ENCODE results near the gene ADAM21.
"Not testable (repeated sequence)": the region's sequence is repeated elsewhere in the genome, so short reads cannot be mapped to it uniquely, and the experiment has no call there.

ADAM21 gene

GRCh38 chr14:70451874-70452273 lies at the start of gene ADAM21:
TSS of gene ADAM21 (plus strand) at chr14:70452174. CDS start at chr14:70457500, 5,326 bp downstream.
- DNase-seq (ENCODE audit: low read depth): no peak

- DNase-seq (ENCODE audit: low read depth): peak; percentile 2
Observed at GRCh38 chr14:70403335-70403734, 48.6 kb upstream of the ADAM21 start.

- DNase-seq (ENCODE audit: low read depth): not testable (repeated sequence)
Observed at GRCh38 chr14:70406216-70406615, 45.8 kb upstream of the ADAM21 start.

DNA sequence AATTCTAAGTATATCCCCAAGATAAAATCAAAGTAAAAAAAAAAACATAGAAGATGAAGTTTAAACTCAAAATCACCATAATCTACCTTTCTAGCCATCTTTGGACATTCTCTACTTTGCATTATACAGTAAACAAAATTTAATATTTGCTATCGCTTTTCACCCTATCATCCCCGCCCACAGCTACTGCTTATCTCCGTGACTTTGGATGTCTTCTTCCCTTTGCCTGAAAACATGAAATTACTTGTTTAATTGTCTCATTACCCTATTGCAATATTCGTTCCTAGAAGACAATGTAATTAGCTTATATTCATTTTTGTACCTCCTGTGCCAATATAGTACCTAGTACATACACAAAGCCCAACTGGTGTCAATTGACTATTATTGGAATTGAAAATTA lies 44.4 kb upstream of the ADAM21 start:
- DNase-seq (ENCODE audit: low read depth): no peak

- DNase-seq (ENCODE audit: low read depth): no peak
Observed at GRCh38 chr14:70415788-70416187, 36.2 kb upstream of the ADAM21 start.

DNA sequence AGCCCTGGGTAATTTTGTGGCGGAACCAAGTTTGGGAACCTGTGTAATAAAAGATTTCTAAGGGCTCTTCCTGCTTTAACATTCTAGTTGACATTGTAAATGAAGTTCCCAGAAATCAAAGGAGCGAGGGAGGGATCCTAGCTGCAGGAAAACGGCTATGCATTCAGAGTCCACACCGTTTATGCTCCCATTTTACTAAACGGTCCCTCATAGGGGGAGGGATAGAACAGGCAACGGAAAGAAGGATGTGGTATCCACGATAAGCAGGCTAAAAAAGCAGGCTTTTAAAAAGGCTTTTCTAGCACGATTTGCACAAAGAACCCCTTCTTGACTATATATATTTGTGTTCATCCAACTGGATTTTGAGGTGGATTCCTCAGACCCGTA lies 35.6 kb upstream of the ADAM21 start:
- DNase-seq (ENCODE audit: low read depth): peak; percentile 43

- DNase-seq (ENCODE audit: low read depth): peak; percentile 82
Observed at GRCh38 chr14:70416725-70417349, 35.1 kb upstream of the ADAM21 start, which contains the start of gene SYNJ2BP. TSS of gene SYNJ2BP (minus strand) at chr14:70417090. CDS start at chr14:70416963, 127 bp downstream.

- not testable (repeated sequence) for DNase-seq (ENCODE audit: low read depth)
Observed at GRCh38 chr14:70419270-70419931, 32.6 kb upstream of the ADAM21 start.

GRCh38 chr14:70422538-70422937 lies 29.4 kb upstream of the ADAM21 start:
- no peak for DNase-seq (ENCODE audit: low read depth)

GRCh38 chr14:70425354-70425753 lies 26.6 kb upstream of the ADAM21 start:
- no peak for DNase-seq (ENCODE audit: low read depth)

GRCh38 chr14:70426555-70426954 lies 25.4 kb upstream of the ADAM21 start:
- not testable (repeated sequence) for DNase-seq (ENCODE audit: low read depth)

GRCh38 chr14:70436867-70437266 lies 15.1 kb upstream of the ADAM21 start:
- DNase-seq (ENCODE audit: low read depth): no peak

GRCh38 chr14:70441641-70442040 lies 10.3 kb upstream of the ADAM21 start:
- DNase-seq (ENCODE audit: low read depth): no peak

- DNase-seq (ENCODE audit: low read depth): no peak
Observed at GRCh38 chr14:70442750-70443149, 9.2 kb upstream of the ADAM21 start.

DNA sequence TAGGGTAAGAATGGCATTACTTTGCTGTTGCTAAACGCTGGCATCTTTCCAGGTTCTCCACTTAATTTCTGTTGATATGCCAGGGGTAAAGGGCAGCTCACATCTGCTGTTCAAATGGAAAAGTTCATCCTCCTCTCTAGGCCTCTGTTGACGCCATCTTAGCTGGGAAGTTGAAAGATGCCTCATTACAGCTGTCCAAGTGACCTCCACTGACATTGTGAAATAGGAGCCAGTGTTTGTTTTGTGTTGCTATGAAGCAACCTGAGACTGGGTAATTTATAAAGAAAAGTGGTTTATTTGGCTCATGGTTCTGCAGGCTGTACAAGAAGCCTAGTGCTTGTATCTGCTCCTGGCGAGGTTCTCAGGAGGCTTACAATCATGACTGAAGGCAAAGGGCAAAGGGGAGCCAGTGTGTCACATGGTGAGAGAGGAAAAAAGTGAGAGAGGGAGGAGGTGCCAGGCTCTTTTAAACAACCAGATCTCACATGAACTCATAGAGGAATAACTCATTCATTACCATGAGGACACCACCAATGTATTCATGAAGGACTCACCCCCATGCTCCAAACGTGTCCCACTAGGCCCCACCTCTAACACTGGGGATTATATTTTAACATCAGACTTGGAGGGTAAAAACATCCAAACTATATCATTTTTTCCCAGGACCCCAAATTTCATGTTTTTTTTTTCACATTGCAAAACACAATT lies 3.2 kb upstream of the ADAM21 start:
- DNase-seq (ENCODE audit: low read depth): no peak

GRCh38 chr14:70454731-70455130 lies 2.8 kb downstream of the ADAM21 start:
- no peak for DNase-seq (ENCODE audit: low read depth)

GRCh38 chr14:70468731-70469130 lies 16.8 kb downstream of the ADAM21 start:
- no peak for DNase-seq (ENCODE audit: low read depth)

DNA sequence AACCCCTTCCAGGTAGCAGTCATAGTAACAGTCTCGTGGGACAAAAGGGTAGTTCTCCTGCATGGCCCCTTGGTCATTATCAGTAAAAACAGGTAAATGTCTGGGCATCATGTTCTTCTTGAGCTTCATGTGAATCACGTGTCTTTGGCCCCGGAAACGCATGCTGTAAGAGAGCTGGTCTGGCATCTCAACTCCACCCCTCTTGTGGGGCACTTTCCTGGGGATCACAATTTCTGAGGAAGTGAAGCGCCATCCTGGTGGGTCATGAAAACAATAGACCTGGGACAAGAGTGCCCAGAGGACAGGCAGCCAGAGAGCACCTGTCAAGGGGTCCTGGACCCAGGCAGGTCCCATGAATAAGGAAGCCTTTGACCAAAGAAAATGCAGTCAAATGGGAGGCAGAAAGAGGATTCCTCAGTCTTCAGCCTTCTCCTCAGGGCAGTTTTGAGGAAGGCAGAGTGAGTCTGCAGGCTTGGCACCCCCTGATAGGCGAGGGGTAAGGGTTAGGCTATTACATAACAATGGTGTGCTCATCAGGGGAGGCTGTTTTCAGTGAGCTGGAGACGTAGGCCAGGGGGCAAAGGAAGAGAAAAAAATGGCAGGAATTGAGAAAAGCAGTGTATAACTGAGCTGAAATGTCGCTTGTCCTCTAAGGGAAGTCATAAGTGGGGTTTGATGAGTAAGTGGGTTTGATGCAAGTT lies 19.0 kb downstream of the ADAM21 start:
- not testable (repeated sequence) for DNase-seq (ENCODE audit: low read depth)

DNA sequence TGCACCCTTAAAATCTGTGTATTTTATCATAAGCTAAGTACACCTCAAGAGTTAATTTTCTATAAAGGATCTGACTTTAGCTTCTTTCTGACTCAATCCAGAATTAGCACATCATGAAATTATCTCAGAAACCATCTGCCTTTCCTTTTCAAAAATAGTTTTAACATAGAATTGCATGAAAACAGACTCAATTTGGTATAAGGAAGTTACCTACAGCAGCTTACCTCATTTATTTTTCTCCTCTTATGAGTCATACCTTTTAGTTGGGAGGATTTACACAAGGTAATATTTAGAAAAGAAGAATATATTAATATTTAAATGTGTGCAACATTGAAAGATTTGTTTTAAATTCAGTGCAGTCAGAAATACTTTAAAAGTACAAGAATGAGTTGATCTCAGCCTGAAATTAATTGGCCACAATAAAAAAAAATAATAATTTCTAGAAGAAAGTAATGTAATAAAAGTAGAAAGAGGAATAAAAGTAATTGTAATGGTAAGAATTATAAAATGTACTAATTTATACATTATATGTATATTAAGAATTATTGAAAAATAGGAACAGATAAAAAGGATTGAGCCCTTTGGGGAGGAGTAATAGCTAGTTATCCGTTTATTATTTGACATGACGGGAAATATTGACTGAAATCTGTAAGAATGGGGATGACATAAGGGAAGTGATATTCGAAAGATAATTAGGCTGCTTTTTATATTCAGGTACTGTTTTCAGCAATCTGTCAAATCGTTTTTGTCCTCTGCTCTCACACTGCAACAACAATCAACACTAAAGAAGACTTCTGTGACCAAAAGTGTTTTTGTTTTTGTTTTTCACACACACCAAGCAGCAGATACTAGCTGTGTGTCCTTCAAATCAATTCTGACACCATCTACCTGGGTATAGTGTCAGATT lies 20.5 kb downstream of the ADAM21 start:
- DNase-seq (ENCODE audit: low read depth): no peak

GRCh38 chr14:70473825-70474224 lies 21.9 kb downstream of the ADAM21 start:
- DNase-seq (ENCODE audit: low read depth): no peak

DNA sequence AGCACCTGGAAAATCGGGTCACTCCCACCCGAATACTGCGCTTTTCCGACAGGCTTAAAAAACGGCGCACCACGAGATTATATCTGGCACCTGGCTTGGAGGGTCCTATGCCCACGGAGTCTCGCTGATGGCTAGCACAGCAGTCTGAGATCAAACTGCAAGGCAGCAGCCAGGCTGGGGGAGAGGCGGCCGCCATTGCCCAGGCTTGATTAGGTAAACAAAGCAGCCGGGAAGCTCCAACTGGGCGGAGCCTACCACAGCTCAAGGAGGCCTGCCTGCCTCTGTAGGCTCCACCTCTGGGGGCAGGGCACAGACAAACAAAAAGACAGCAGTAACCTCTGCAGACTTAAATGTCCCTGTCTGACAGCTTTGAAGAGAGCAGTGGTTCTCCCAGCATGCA lies 23.5 kb downstream of the ADAM21 start:
- DNase-seq (ENCODE audit: low read depth): not testable (repeated sequence)

Measured in ELR (cell line).